ENCODE results near the gene JCAD.

The JCAD gene

GRCh38 chr10:30088178-30088577, 28.8 kb upstream of the JCAD start:
- no peak overlapping the region for H2BK5ac ChIP-seq (ENCODE audit: low read depth, low read length, poor library complexity)
- H3K27ac ChIP-seq (ENCODE audit: low read depth, low read length): no peak overlapping the region
- H3K4me1 ChIP-seq (ENCODE audit: control insufficient read depth in 1 of 2, insufficient read depth in 2 of 2, low read length in 2 of 2): no peaks in the 10 kb centered on the region
- no peak overlapping the region for H2AFZ ChIP-seq (ENCODE audit: insufficient read depth, low read length, poor library complexity)
- no peak overlapping the region for H4K8ac ChIP-seq (ENCODE audit: low read depth, low read length)
- no peak overlapping the region for H2BK12ac ChIP-seq (ENCODE audit: low read length)
- H3K9me3 ChIP-seq (ENCODE audit: insufficient read depth, low read depth, low read length): no peaks in the 10 kb centered on the region
- no peak overlapping the region for H3K9ac ChIP-seq (ENCODE audit: low read length)
- H2BK120ac ChIP-seq (ENCODE audit: insufficient read depth, low read length, poor library complexity): no peak overlapping the region
- WGBS (ENCODE audit: extremely low coverage, insufficient coverage, insufficient read length): no CpG with 5 or more reads among the region's 3 CpGs
- H2AK5ac ChIP-seq (ENCODE audit: low read length): no peak overlapping the region
- H3K4me2 ChIP-seq (ENCODE audit: low read length): no peak overlapping the region
- no peaks in the 10 kb centered on the region for H3K36me3 ChIP-seq (ENCODE audit: control insufficient read depth in 1 of 2, insufficient read depth in 2 of 2, low read length in 2 of 2)
- no peaks in the 10 kb centered on the region for H3K79me2 ChIP-seq (ENCODE audit: control insufficient read depth, insufficient read depth, low read length, poor library complexity)
- no peak overlapping the region for H3K14ac ChIP-seq (ENCODE audit: low read length)
- H4K91ac ChIP-seq (ENCODE audit: low read depth, low read length): no peak overlapping the region
- H3K4ac ChIP-seq (ENCODE audit: low read depth, low read length): no peak overlapping the region
- DNase-seq: no peak
- no peak overlapping the region for H4K12ac ChIP-seq (ENCODE audit: low read depth, low read length)
- no peak overlapping the region for H3K23ac ChIP-seq (ENCODE audit: low read length)
- no peak overlapping the region for H3K4me3 ChIP-seq (ENCODE audit: low read depth, low read length)
- H3K27me3 ChIP-seq (ENCODE audit: insufficient read depth, low read length): no peaks in the 10 kb centered on the region
- H3K18ac ChIP-seq (ENCODE audit: low read length): no peak overlapping the region
- H3K79me1 ChIP-seq (ENCODE audit: low read length): no peaks in the 10 kb centered on the region

GRCh38 chr10:30083934-30084333, 24.5 kb upstream of the JCAD start:
- Histone ChIP-seq H3K14ac (ENCODE audit: low read length) (no peak overlapping the region), H3K4ac (ENCODE audit: low read depth, low read length) (no peak overlapping the region), H4K8ac (ENCODE audit: low read depth, low read length) (no peak overlapping the region), H3K18ac (ENCODE audit: low read length) (no peak overlapping the region), H2BK12ac (ENCODE audit: low read length) (no peak overlapping the region), H3K9ac (ENCODE audit: low read length) (no peak overlapping the region), H3K36me3 (ENCODE audit: control insufficient read depth in 1 of 2, insufficient read depth in 2 of 2, low read length in 2 of 2) (no peaks in the 10 kb centered on the region), H3K79me1 (ENCODE audit: low read length) (no peaks in the 10 kb centered on the region), H4K12ac (ENCODE audit: low read depth, low read length) (no peak overlapping the region), H2BK5ac (ENCODE audit: low read depth, low read length, poor library complexity) (no peak overlapping the region), H3K27ac (ENCODE audit: low read depth, low read length) (no peak overlapping the region), H3K9me3 (ENCODE audit: insufficient read depth, low read depth, low read length) (no peaks in the 10 kb centered on the region), H3K4me1 (ENCODE audit: control insufficient read depth in 1 of 2, insufficient read depth in 2 of 2, low read length in 2 of 2) (no peaks in the 10 kb centered on the region), H2AFZ (ENCODE audit: insufficient read depth, low read length, poor library complexity) (no peak overlapping the region), H3K23ac (ENCODE audit: low read length) (no peak overlapping the region), H2BK120ac (ENCODE audit: insufficient read depth, low read length, poor library complexity) (no peak overlapping the region), H2AK5ac (ENCODE audit: low read length) (no peak overlapping the region), H3K4me2 (ENCODE audit: low read length) (no peak overlapping the region), H3K4me3 (ENCODE audit: low read depth, low read length) (no peak overlapping the region), H3K79me2 (ENCODE audit: control insufficient read depth, insufficient read depth, low read length, poor library complexity) (no peaks in the 10 kb centered on the region), H4K91ac (ENCODE audit: low read depth, low read length) (no peak overlapping the region), H3K27me3 (ENCODE audit: insufficient read depth, low read length) (no peaks in the 10 kb centered on the region)
- WGBS (ENCODE audit: extremely low coverage, insufficient coverage, insufficient read length): no CpG with 5 or more reads among the region's 1 CpG
- DNase-seq: no peak

GRCh38 chr10:30081182-30081581, 21.8 kb upstream of the JCAD start:
- Histone ChIP-seq H3K18ac (ENCODE audit: low read length) (no peak overlapping the region), H3K4me2 (ENCODE audit: low read length) (no peak overlapping the region), H3K36me3 (ENCODE audit: control insufficient read depth in 1 of 2, insufficient read depth in 2 of 2, low read length in 2 of 2) (no peaks in the 10 kb centered on the region), H3K79me2 (ENCODE audit: control insufficient read depth, insufficient read depth, low read length, poor library complexity) (no peaks in the 10 kb centered on the region), H2BK12ac (ENCODE audit: low read length) (no peak overlapping the region), H4K91ac (ENCODE audit: low read depth, low read length) (no peak overlapping the region), H4K8ac (ENCODE audit: low read depth, low read length) (no peak overlapping the region), H3K27me3 (ENCODE audit: insufficient read depth, low read length) (no peaks in the 10 kb centered on the region), H3K23ac (ENCODE audit: low read length) (no peak overlapping the region), H2BK120ac (ENCODE audit: insufficient read depth, low read length, poor library complexity) (no peak overlapping the region), H2BK5ac (ENCODE audit: low read depth, low read length, poor library complexity) (no peak overlapping the region), H2AFZ (ENCODE audit: insufficient read depth, low read length, poor library complexity) (no peak overlapping the region), H3K4me3 (ENCODE audit: low read depth, low read length) (no peak overlapping the region), H3K9ac (ENCODE audit: low read length) (no peak overlapping the region), H3K27ac (ENCODE audit: low read depth, low read length) (no peak overlapping the region), H3K14ac (ENCODE audit: low read length) (no peak overlapping the region), H3K9me3 (ENCODE audit: insufficient read depth, low read depth, low read length) (no peaks in the 10 kb centered on the region), H4K12ac (ENCODE audit: low read depth, low read length) (no peak overlapping the region), H3K4me1 (ENCODE audit: control insufficient read depth in 1 of 2, insufficient read depth in 2 of 2, low read length in 2 of 2) (no peaks in the 10 kb centered on the region), H3K79me1 (ENCODE audit: low read length) (no peaks in the 10 kb centered on the region), H2AK5ac (ENCODE audit: low read length) (no peak overlapping the region), H3K4ac (ENCODE audit: low read depth, low read length) (no peak overlapping the region)
- no peak for DNase-seq
- no CpG with 5 or more reads among the region's 5 CpGs for WGBS (ENCODE audit: extremely low coverage, insufficient coverage, insufficient read length)

- no peaks in the 10 kb centered on the region for H3K79me2 ChIP-seq (ENCODE audit: control insufficient read depth, insufficient read depth, low read length, poor library complexity)
- no peak overlapping the region for H3K9ac ChIP-seq (ENCODE audit: low read length)
- no peaks in the 10 kb centered on the region for H3K4me1 ChIP-seq (ENCODE audit: control insufficient read depth in 1 of 2, insufficient read depth in 2 of 2, low read length in 2 of 2)
- no peaks in the 10 kb centered on the region for H3K27me3 ChIP-seq (ENCODE audit: insufficient read depth, low read length)
- no peak overlapping the region for H3K27ac ChIP-seq (ENCODE audit: low read depth, low read length)
- no peak overlapping the region for H3K4ac ChIP-seq (ENCODE audit: low read depth, low read length)
- H3K4me3 ChIP-seq (ENCODE audit: low read depth, low read length): no peak overlapping the region
- no CpG with 5 or more reads among the region's 1 CpG for whole genome bisulfite sequencing (ENCODE audit: extremely low coverage, insufficient coverage, insufficient read length)
- H4K91ac ChIP-seq (ENCODE audit: low read depth, low read length): no peak overlapping the region
- no peaks in the 10 kb centered on the region for H3K36me3 ChIP-seq (ENCODE audit: control insufficient read depth in 1 of 2, insufficient read depth in 2 of 2, low read length in 2 of 2)
- H4K8ac ChIP-seq (ENCODE audit: low read depth, low read length): no peak overlapping the region
- no peak overlapping the region for H2AFZ ChIP-seq (ENCODE audit: insufficient read depth, low read length, poor library complexity)
- H3K79me1 ChIP-seq (ENCODE audit: low read length): no peaks in the 10 kb centered on the region
- no peak overlapping the region for H2BK12ac ChIP-seq (ENCODE audit: low read length)
- no peak overlapping the region for H3K18ac ChIP-seq (ENCODE audit: low read length)
- H3K23ac ChIP-seq (ENCODE audit: low read length): no peak overlapping the region
- H3K4me2 ChIP-seq (ENCODE audit: low read length): no peak overlapping the region
- DNase-seq: no peak
- H3K14ac ChIP-seq (ENCODE audit: low read length): no peak overlapping the region
- no peak overlapping the region for H4K12ac ChIP-seq (ENCODE audit: low read depth, low read length)
- H2AK5ac ChIP-seq (ENCODE audit: low read length): no peak overlapping the region
- no peak overlapping the region for H2BK120ac ChIP-seq (ENCODE audit: insufficient read depth, low read length, poor library complexity)
- no peak overlapping the region for H2BK5ac ChIP-seq (ENCODE audit: low read depth, low read length, poor library complexity)
- H3K9me3 ChIP-seq (ENCODE audit: insufficient read depth, low read depth, low read length): no peaks in the 10 kb centered on the region
Measured at GRCh38 chr10:30080161-30080560, 20.8 kb upstream of the JCAD start.

All from trophoblast cell (in vitro differentiated cells and primary cell).